ENCODE results near the gene ARL5A.

The ARL5A gene

GRCh38 chr2:151765760-151766410 is 62.3 kb downstream of the ARL5A start:
- DNase-seq, result no peak

GRCh38 chr2:151762694-151763093 is 65.5 kb downstream of the ARL5A start:
- DNase-seq, result no peak

GRCh38 chr2:151761687-151762086 is 66.5 kb downstream of the ARL5A start:
- no peak for DNase-seq

- DNase-seq, result no peak
Measured at GRCh38 chr2:151761193-151761592, 67.0 kb downstream of the ARL5A start.

- DNase-seq, result no peak
Measured at GRCh38 chr2:151760139-151760650, 68.0 kb downstream of the ARL5A start.

- no peak for DNase-seq
Measured at GRCh38 chr2:151758744-151759143, 69.5 kb downstream of the ARL5A start.

- DNase-seq, result no peak
Measured at GRCh38 chr2:151757861-151758260, 70.4 kb downstream of the ARL5A start.

- no peak for DNase-seq
Measured at GRCh38 chr2:151756820-151757219, 71.4 kb downstream of the ARL5A start.

GRCh38 chr2:151754253-151754897 is 73.8 kb downstream of the ARL5A start:
- no peak for DNase-seq

- no peak for DNase-seq
Measured at GRCh38 chr2:151753540-151753939, 74.7 kb downstream of the ARL5A start.

All from activated CD8-positive, alpha-beta memory T cell treated with anti-CD3 and anti-CD28 coated beads, Interleukin-2, amount 50 U/mL, for 48 hours (primary cell).